Neural cell (in vitro differentiated cells): ENCODE data around the gene CDKAL1.

ENCODE experiments used
- EP300 ChIP-seq: fragments of 450-650 bp; conservative IDR thresholded peaks from 2 replicates; pipeline ENCODE4 v1.6.1; 2014; ENCODE audit warnings: antibody characterized with exemption, mild to moderate bottlenecking, moderate library complexity; ENCODE audit not compliant: poor library complexity, severe bottlenecking
- EZH2 ChIP-seq: fragments of 200-600, 300-800 bp; shearing (Covaris generic), sonication (generic); IDR thresholded peaks from 2 replicates; pipeline ENCODE4 v1.6.1; 2014; ENCODE audit warnings: antibody characterized with exemption, low read length, borderline replicate concordance, mild to moderate bottlenecking; ENCODE audit not compliant: insufficient read depth, poor library complexity, severe bottlenecking
- MXI1 ChIP-seq: fragments of 450-650 bp; conservative IDR thresholded peaks from 2 replicates; pipeline ENCODE4 v1.6.1; 2014; ENCODE audit warnings: antibody characterized with exemption, mild to moderate bottlenecking; ENCODE audit not compliant: poor library complexity, severe bottlenecking
- POLR2AphosphoS5 ChIP-seq: IDR thresholded peaks from 2 replicates; pipeline ENCODE4 v1.6.1; 2012
- RAD21 ChIP-seq: fragments of 450-650 bp; conservative IDR thresholded peaks from 2 replicates; pipeline ENCODE4 v1.6.1; 2014; ENCODE audit warnings: antibody characterized with exemption, mild to moderate bottlenecking, moderate library complexity
- SMC3 ChIP-seq: fragments of 450-650 bp; conservative IDR thresholded peaks from 2 replicates; pipeline ENCODE4 v1.6.1; 2014; ENCODE audit warnings: antibody characterized with exemption, mild to moderate bottlenecking, moderate library complexity; ENCODE audit not compliant: poor library complexity
- TAF1 ChIP-seq: IDR thresholded peaks from 2 replicates; pipeline ENCODE4 v1.6.1; 2012; ENCODE audit warnings: low read depth
- TF ChIP-seq, protein P1 (sequence below): fragments of 450-650 bp; IDR thresholded peaks from 2 replicates; pipeline ENCODE4 v1.5.1; 2014; ENCODE audit warnings: antibody characterized with exemption, mild to moderate bottlenecking, moderate library complexity; ENCODE audit not compliant: poor library complexity, severe bottlenecking
- TF ChIP-seq, protein P2 (sequence below): IDR thresholded peaks from 2 replicates; pipeline ENCODE4 v1.6.1; 2012; ENCODE audit warnings: borderline replicate concordance

DNA sequence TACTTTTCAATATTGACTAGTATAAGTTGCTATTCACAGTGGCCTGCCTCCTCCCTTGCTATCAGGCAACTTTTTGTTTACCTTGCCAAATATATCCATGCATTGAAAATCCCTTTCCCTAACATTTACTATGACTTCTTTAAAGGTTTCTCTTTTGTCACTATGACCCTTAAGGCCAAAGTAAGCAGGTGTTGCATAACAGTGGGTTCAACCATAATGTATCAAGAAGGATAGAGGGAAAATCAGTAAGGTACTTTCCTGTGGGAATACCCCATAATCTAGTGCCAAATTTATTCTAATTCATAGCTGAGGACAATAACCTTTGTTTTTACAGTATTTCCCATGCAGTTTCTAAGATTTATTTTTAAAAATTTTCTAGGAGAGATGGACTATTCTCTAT is 527.6 kb downstream of the CDKAL1 start:
- TF ChIP-seq, protein P1, sequence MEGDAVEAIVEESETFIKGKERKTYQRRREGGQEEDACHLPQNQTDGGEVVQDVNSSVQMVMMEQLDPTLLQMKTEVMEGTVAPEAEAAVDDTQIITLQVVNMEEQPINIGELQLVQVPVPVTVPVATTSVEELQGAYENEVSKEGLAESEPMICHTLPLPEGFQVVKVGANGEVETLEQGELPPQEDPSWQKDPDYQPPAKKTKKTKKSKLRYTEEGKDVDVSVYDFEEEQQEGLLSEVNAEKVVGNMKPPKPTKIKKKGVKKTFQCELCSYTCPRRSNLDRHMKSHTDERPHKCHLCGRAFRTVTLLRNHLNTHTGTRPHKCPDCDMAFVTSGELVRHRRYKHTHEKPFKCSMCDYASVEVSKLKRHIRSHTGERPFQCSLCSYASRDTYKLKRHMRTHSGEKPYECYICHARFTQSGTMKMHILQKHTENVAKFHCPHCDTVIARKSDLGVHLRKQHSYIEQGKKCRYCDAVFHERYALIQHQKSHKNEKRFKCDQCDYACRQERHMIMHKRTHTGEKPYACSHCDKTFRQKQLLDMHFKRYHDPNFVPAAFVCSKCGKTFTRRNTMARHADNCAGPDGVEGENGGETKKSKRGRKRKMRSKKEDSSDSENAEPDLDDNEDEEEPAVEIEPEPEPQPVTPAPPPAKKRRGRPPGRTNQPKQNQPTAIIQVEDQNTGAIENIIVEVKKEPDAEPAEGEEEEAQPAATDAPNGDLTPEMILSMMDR: no peak
- no peak for TF ChIP-seq RAD21
- TF ChIP-seq MXI1: no peak
- TF ChIP-seq POLR2AphosphoS5: no peak
- no peak for TF ChIP-seq EZH2
- TF ChIP-seq EP300: no peak
- TF ChIP-seq, protein P2, sequence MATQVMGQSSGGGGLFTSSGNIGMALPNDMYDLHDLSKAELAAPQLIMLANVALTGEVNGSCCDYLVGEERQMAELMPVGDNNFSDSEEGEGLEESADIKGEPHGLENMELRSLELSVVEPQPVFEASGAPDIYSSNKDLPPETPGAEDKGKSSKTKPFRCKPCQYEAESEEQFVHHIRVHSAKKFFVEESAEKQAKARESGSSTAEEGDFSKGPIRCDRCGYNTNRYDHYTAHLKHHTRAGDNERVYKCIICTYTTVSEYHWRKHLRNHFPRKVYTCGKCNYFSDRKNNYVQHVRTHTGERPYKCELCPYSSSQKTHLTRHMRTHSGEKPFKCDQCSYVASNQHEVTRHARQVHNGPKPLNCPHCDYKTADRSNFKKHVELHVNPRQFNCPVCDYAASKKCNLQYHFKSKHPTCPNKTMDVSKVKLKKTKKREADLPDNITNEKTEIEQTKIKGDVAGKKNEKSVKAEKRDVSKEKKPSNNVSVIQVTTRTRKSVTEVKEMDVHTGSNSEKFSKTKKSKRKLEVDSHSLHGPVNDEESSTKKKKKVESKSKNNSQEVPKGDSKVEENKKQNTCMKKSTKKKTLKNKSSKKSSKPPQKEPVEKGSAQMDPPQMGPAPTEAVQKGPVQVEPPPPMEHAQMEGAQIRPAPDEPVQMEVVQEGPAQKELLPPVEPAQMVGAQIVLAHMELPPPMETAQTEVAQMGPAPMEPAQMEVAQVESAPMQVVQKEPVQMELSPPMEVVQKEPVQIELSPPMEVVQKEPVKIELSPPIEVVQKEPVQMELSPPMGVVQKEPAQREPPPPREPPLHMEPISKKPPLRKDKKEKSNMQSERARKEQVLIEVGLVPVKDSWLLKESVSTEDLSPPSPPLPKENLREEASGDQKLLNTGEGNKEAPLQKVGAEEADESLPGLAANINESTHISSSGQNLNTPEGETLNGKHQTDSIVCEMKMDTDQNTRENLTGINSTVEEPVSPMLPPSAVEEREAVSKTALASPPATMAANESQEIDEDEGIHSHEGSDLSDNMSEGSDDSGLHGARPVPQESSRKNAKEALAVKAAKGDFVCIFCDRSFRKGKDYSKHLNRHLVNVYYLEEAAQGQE: no peak
- no peak for TF ChIP-seq TAF1
- TF ChIP-seq SMC3: no peak
